NOMO-1 treated with DMSO at 0.1 percent for 48 hours (cell line): Measurements from ENCODE around the gene MC5R.
A peak's percentile ranks its signal among the peaks of the same experiment; 100 is the strongest.

ENCODE experiments used
- DNase-seq: peaks from one replicate; lab custom pipeline; 2025; ENCODE audit not compliant: unreplicated experiment; lab: John Stamatoyannopoulos, UW

Gene MC5R

GRCh38 chr18:13823707-13824395 lies at the start of gene MC5R:
Gene MC5R (plus strand): TSS chr18:13824149. CDS start chr18:13825766, 1,617 bp downstream.
- peak; percentile 44 for DNase-seq

- no peak for DNase-seq
These were observed 48.9 kb upstream of the MC5R start for GRCh38 chr18:13775058-13775457.

GRCh38 chr18:13791181-13791580 lies 32.8 kb upstream of the MC5R start:
- no peak for DNase-seq

- DNase-seq = no peak
These were observed 30.1 kb upstream of the MC5R start for GRCh38 chr18:13793819-13794218.

- DNase-seq = no peak
These were observed 27.4 kb upstream of the MC5R start for GRCh38 chr18:13796515-13796914.

GRCh38 chr18:13797157-13797611 lies 26.8 kb upstream of the MC5R start:
- DNase-seq = no peak

- no peak for DNase-seq
These were observed 24.6 kb upstream of the MC5R start for GRCh38 chr18:13799396-13799795.

GRCh38 chr18:13800505-13801259 lies 23.3 kb upstream of the MC5R start:
- DNase-seq = peak; percentile 6

- no peak for DNase-seq
These were observed 22.7 kb upstream of the MC5R start for GRCh38 chr18:13801260-13801601.

- DNase-seq = no peak
These were observed 19.6 kb upstream of the MC5R start for GRCh38 chr18:13804305-13804704.

- DNase-seq = no peak
These were observed 15.5 kb upstream of the MC5R start for GRCh38 chr18:13808294-13809042.

GRCh38 chr18:13809043-13809430 lies 14.9 kb upstream of the MC5R start:
- no peak for DNase-seq

- no peak for DNase-seq
These were observed 14.3 kb upstream of the MC5R start for GRCh38 chr18:13809531-13810255.

GRCh38 chr18:13810950-13811485 lies 12.9 kb upstream of the MC5R start:
- no peak for DNase-seq

GRCh38 chr18:13811993-13812392 lies 12.0 kb upstream of the MC5R start:
- DNase-seq = no peak

GRCh38 chr18:13813271-13813849 lies 10.6 kb upstream of the MC5R start:
- peak; percentile 40 for DNase-seq

GRCh38 chr18:13826209-13826608 lies 2.3 kb downstream of the MC5R start:
- DNase-seq = no peak

- DNase-seq = no peak
These were observed 8.0 kb downstream of the MC5R start for GRCh38 chr18:13831864-13832508.

GRCh38 chr18:13834496-13835015 lies 10.6 kb downstream of the MC5R start:
- no peak for DNase-seq

- DNase-seq = no peak
These were observed 11.3 kb downstream of the MC5R start for GRCh38 chr18:13835202-13835601.
